ENCODE measurements around the gene LBHD2. TPM values are rescaled to one million over a fixed set of nuclear protein-coding genes. Genes with fewer than 3 reads are reported as not detected.
"Not testable (repeated sequence)": the region's sequence is repeated elsewhere in the genome, so short reads cannot be mapped to it uniquely, and the experiment has no call there.

The LBHD2 gene
- total and polyA plus RNA-seq, 2 donors (not counting 1 experiment from before 2014, with no cell fraction given), result not detected

DNA sequence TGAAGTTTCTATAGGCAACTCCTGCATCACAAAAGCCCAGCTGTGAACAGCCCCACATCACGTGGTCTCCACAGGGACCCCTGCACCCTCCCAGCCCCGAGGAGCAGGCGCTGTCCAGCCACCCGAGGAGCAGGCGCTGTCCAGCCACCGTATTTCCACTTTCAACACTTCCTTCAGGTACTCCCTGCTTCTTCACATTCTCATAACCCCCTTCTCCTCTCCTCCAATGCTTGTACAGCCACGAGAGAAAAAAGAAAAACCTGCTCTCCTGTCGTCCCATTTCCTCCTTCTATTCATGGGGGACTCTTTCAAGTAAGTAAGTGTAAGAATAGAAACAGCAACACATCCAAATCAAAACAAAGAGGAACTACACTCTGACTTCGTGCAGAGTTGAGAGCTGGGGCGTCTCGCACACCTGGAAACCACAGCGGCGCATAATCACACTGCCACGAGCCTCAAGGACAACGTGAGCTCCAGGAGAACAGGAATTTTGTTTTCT is 38.6 kb upstream of the LBHD2 start:
- peak overlapping the region in 3 of 5 experiments; percentile 18 to 42 (median 36) for H3K4me3 ChIP-seq (ENCODE audit: control extremely low read depth in 1 of 5, extremely low read depth in 1 of 5, insufficient read depth in 1 of 5, low read depth in 2 of 5, low read length in 4 of 5)
- peak overlapping the region; percentile 84 for H3K4me3 Mint-ChIP-seq
- H2AFZ ChIP-seq (ENCODE audit: insufficient read depth, low read depth, low read length, poor library complexity, severe bottlenecking), result peak overlapping the region; percentile 47
- H3K4me1 ChIP-seq (ENCODE audit: control insufficient read depth in 2 of 2, insufficient read depth in 2 of 2, low read length in 2 of 2), result peaks cover 15% of the 10 kb centered on the region in 2 donors
- peaks cover 0 to 7% (median 1%) of the 10 kb centered on the region in 3 donors for H3K9me3 ChIP-seq (ENCODE audit: control extremely low read depth in 1 of 3, control insufficient read depth in 2 of 3, insufficient read depth in 1 of 3, low read length in 2 of 3)
- H3K9me3 Mint-ChIP-seq (ENCODE audit: insufficient read depth), result peaks cover 5% of the 10 kb centered on the region
- H3K27me3 ChIP-seq (replicated peaks in 1 of 4; ENCODE audit: control extremely low read depth in 1 of 4, control insufficient read depth in 3 of 4, insufficient read depth in 4 of 4, low read length in 3 of 4), result no peaks in the 10 kb centered on the region
- no peak for TF ChIP-seq EZH2 (IDR thresholded peaks at IDR 0.05; ENCODE audit: borderline replicate concordance, insufficient read depth, low read depth, low read length, poor library complexity, severe bottlenecking)
- TF ChIP-seq, protein P1, sequence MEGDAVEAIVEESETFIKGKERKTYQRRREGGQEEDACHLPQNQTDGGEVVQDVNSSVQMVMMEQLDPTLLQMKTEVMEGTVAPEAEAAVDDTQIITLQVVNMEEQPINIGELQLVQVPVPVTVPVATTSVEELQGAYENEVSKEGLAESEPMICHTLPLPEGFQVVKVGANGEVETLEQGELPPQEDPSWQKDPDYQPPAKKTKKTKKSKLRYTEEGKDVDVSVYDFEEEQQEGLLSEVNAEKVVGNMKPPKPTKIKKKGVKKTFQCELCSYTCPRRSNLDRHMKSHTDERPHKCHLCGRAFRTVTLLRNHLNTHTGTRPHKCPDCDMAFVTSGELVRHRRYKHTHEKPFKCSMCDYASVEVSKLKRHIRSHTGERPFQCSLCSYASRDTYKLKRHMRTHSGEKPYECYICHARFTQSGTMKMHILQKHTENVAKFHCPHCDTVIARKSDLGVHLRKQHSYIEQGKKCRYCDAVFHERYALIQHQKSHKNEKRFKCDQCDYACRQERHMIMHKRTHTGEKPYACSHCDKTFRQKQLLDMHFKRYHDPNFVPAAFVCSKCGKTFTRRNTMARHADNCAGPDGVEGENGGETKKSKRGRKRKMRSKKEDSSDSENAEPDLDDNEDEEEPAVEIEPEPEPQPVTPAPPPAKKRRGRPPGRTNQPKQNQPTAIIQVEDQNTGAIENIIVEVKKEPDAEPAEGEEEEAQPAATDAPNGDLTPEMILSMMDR (IDR thresholded peaks at IDR 0.05), result no peak
- peaks cover 30% of the 10 kb centered on the region for H3K4me1 Mint-ChIP-seq
- WGBS (ENCODE audit: insufficient coverage), result 6% methylated on average over 12 of the region's 15 CpGs
- peaks cover 44% of the 10 kb centered on the region for H4K20me1 ChIP-seq (ENCODE audit: control insufficient read depth, insufficient read depth, low read length, poor library complexity, severe bottlenecking)
- CTCF ChIA-PET, result interaction anchor here (0.8 to 1.6 kb wide), 3 partner anchors 29 to 162 kb away, joined by 3 to 4 read pairs (median 4); no protein-coding TSS in a partner anchor
- ATAC-seq (ENCODE audit: low read depth) (peak; percentile 76), DNase-seq (peak; percentile 57)
- H3K27ac Mint-ChIP-seq, result peak overlapping the region; percentile 80
- H3K9ac ChIP-seq (ENCODE audit: low read length), result peak overlapping the region; percentile 19
- H3K79me2 ChIP-seq (ENCODE audit: control insufficient read depth, insufficient read depth, low read length), result peaks cover 54% of the 10 kb centered on the region
- intact Hi-C loops (cut with micrococcal nuclease), result no loop called here
- H3K36me3 ChIP-seq (replicated peaks in 1 of 2; ENCODE audit: control extremely low read depth in 1 of 2, control insufficient read depth in 1 of 2, extremely low read depth in 1 of 2, insufficient read depth in 2 of 2, low read length in 1 of 2), result peaks cover 0 to 2% of the 10 kb centered on the region in 2 experiments
- peak overlapping the region; percentile 70 for H3K4me2 ChIP-seq (replicated peaks; ENCODE audit: low read depth, low read length, poor library complexity, severe bottlenecking)
- peak overlapping the region in 1 of 2 donors; percentile 0 for H3K27ac ChIP-seq (ENCODE audit: low read length in 2 of 2)
- POLR2A ChIA-PET, result interaction anchor here (0.6 kb wide), 1 partner anchor 11 kb away, joined by 3 read pairs; no protein-coding TSS in a partner anchor
- H3K27me3 Mint-ChIP-seq, result no peaks in the 10 kb centered on the region

DNA sequence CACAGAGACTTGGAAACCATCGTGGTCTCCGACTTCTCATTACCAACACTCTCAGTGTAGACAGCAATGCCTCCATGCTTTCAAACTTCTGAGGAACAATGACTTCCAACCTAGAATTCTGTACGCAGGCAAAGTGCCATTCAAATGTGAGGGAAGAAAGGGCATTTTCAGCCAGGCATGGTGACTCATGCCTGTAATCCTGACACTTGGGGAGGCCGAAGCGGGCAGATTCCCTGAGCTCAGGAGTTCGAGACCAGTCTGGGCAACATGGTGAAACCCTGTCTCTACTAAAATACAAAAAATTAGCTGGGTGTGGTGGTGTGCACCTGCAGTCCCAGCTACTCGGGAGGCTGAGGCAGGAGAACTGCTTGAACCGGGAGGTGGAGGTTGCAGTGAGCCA is 36.6 kb upstream of the LBHD2 start:
- peaks cover 43% of the 10 kb centered on the region for H4K20me1 ChIP-seq (ENCODE audit: control insufficient read depth, insufficient read depth, low read length, poor library complexity, severe bottlenecking)
- H3K27me3 ChIP-seq (replicated peaks in 1 of 4; ENCODE audit: control extremely low read depth in 1 of 4, control insufficient read depth in 3 of 4, insufficient read depth in 4 of 4, low read length in 3 of 4); ATAC-seq (ENCODE audit: low read depth); H3K27me3 Mint-ChIP-seq; H3K4me3 Mint-ChIP-seq; H3K9me3 ChIP-seq (ENCODE audit: control extremely low read depth in 1 of 3, control insufficient read depth in 2 of 3, insufficient read depth in 1 of 3, low read length in 2 of 3); H3K9me3 Mint-ChIP-seq (ENCODE audit: insufficient read depth); intact Hi-C loops (cut with micrococcal nuclease); H3K36me3 ChIP-seq (replicated peaks in 1 of 2; ENCODE audit: control extremely low read depth in 1 of 2, control insufficient read depth in 1 of 2, extremely low read depth in 1 of 2, insufficient read depth in 2 of 2, low read length in 1 of 2); H3K9ac ChIP-seq (ENCODE audit: low read length); H3K4me2 ChIP-seq (replicated peaks; ENCODE audit: low read depth, low read length, poor library complexity, severe bottlenecking); H3K4me3 ChIP-seq (ENCODE audit: control extremely low read depth in 1 of 5, extremely low read depth in 1 of 5, insufficient read depth in 1 of 5, low read depth in 2 of 5, low read length in 4 of 5); H3K27ac ChIP-seq (ENCODE audit: low read length in 2 of 2); DNase-seq; H3K27ac Mint-ChIP-seq; H2AFZ ChIP-seq (ENCODE audit: insufficient read depth, low read depth, low read length, poor library complexity, severe bottlenecking): not testable (repeated sequence)
- ChIA-PET CTCF (interaction anchor here (0.6 to 1.1 kb wide), 3 partner anchors 10 to 453 kb away, joined by 3 read pairs; partner anchors contain the start of gene CDC42BPB), POLR2A (interaction anchor here (0.6 kb wide), 1 partner anchor 134 kb away, joined by 4 read pairs; no protein-coding TSS in a partner anchor)
- peaks cover 30% of the 10 kb centered on the region for H3K4me1 Mint-ChIP-seq
- WGBS (ENCODE audit: insufficient coverage), result 95% methylated on average over 6 of the region's 8 CpGs
- H3K4me1 ChIP-seq (ENCODE audit: control insufficient read depth in 2 of 2, insufficient read depth in 2 of 2, low read length in 2 of 2), result peaks cover 18 to 19% of the 10 kb centered on the region in 2 donors
- peaks cover 43% of the 10 kb centered on the region for H3K79me2 ChIP-seq (ENCODE audit: control insufficient read depth, insufficient read depth, low read length)
